HS-27A (cell line): ENCODE measurements around the gene CEP131.
"Not testable (repeated sequence)": the region's sequence is repeated elsewhere in the genome, so short reads cannot be mapped to it uniquely, and the experiment has no call there.

ENCODE experiments used
- DNase-seq: peaks from one replicate; pipeline ENCODE4 v3.0.0-alpha.2; 2012; ENCODE audit warnings: low read depth, missing footprints

Gene CEP131

DNA sequence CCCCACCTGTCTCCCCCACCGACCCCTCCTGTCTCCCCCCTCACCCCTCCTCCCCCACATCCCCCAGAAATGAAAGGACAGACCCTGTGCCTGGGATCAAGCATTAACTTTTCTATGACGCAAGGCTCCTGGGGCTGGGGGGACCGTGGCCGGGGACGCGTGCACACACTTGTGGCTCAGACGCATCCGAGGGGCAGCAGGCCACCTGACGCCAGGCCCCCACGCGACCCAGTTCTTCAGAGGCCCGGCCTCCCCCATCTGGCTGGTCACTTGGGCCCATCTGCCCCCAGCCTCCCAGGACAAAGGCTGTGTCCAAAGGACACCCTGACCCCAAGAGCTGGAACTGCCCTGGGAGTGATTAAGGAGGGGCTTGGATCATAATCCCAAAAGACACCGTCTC, 71.5 kb downstream of the CEP131 start:
- DNase-seq: no peak

DNA sequence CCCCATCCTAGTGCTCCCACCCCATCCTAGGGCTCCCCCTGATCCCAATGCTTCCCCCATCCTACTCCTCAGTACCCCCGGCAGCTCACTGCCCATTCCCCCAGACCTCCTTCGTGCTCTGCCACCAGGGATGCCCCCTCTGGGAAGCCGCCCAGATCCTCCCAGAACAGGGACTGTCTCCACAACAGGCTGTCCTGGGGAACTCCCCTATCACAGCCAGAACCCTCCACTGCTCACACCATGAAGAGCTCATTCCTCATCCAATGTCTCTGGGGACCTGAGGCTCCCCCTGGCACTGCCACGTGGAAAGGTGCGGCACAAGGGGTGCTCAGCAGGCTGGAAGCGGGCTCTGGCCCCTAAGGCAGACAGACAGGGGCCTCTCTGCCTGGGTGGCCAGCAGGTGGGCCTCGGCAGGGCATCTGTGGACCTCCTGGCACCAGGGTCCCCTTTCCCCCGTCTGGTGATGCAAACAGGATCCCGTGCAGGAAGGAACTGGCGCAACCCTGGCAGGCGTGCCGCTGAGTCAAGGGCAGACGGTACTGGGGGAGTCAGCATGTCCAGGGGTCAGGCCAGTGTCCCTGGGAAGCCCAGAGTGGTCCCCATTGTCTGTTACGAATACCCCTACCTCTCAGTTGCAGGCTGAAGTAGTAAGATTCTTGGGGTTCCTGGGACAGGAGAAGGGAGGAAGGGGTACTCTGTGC, 72.2 kb downstream of the CEP131 start:
- DNase-seq: no peak

DNA sequence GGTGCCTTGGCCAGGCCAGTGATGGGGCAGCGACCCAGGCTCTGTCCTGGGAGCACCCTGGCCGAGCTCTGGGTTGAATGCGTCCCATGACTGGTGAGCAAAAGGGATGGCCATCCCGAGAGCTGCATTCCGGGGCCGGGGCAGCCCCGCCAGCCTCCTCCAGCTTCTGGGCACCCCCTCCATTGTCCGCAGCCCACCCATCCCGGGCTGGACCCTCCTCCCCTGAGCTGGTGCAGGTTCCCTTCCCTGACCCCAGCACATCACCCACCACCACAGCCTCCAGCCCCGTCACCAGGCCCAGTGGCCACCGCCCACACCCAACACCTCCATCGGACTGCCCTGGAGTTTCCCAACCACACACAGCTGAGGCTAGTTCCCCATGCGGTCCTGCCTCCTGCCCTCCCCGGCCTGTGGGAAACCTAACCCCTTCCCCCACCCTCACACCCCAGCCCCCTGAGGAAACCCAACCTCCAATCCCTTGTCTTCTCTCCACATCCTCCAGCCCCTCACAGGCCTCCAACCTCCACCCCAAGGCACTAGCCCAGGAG, 73.7 kb downstream of the CEP131 start:
- DNase-seq: no peak

DNA sequence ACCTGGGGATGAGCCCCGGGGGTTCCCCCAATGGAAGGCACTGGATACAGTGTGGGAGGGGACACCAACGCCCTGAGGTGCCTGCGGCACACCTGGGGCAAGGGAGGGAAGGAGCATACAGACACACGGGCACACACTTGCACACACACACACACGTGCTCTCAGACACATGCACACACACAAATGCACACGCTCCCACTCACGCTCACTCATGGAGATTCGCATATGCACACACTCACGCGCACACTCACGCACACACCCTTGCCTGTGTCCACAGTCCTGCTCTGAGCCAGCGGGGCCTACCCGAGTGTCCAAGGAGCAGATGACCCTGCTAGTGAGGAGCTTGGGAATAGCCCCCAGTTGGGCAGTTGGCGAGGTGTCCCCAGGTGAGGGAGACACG, 74.2 kb downstream of the CEP131 start:
- no peak for DNase-seq

DNA sequence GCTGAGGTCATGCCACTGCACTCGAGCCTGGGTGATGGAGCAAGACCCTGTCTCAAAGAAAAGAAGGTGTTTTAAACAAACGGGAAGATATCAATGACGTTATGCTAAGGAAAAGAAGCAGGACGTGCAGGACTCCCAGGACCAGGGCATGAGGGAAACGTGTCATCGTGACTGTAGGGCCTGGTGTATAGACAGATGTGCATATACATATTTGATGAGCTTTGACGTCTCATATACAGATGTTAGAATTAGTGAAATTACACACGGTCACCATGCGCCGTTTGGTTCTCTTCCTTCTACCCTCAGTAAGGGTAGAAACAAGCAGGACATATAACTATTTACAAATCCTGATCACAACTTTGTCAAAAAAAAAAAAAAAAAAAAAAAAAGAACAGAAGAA, 75.1 kb downstream of the CEP131 start:
- DNase-seq: no peak

DNA sequence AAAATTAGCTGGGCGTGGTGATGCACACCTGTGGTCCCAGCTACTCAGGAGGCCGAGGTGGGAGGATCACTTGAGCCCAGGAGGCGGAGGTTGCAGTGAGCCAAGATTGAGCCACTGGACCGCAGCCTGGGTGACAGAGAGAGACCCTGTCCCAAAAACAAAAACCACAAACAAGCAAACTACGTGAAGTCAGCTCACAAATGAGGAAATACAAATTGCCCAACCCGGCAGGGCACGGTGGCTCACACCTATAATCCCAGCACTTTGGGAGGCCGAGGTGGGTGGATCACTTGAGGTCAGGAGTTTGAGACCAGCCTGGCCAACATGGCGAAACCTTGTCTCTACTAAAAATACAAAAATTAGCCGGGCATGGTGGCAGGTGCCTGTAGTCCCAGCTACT, 76.6 kb downstream of the CEP131 start:
- DNase-seq: not testable (repeated sequence)

DNA sequence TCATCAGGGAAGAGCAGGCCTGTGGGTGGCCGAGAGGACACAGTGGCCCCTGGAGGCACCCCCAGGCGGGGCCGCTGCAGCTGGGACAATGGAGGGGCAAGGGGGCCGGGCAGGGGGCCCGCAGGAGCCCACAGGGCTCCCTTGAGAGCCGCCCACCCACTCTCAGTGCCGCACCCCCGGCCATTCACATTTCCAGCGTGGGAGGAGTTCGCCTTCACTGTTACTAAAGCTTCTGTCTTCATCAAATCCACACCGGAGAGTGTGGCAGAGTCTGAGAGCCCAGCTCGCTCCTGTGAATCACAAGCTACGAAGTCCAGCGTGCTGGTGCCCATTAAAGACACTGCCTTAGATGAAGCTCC, 78.4 kb downstream of the CEP131 start:
- no peak for DNase-seq

DNA sequence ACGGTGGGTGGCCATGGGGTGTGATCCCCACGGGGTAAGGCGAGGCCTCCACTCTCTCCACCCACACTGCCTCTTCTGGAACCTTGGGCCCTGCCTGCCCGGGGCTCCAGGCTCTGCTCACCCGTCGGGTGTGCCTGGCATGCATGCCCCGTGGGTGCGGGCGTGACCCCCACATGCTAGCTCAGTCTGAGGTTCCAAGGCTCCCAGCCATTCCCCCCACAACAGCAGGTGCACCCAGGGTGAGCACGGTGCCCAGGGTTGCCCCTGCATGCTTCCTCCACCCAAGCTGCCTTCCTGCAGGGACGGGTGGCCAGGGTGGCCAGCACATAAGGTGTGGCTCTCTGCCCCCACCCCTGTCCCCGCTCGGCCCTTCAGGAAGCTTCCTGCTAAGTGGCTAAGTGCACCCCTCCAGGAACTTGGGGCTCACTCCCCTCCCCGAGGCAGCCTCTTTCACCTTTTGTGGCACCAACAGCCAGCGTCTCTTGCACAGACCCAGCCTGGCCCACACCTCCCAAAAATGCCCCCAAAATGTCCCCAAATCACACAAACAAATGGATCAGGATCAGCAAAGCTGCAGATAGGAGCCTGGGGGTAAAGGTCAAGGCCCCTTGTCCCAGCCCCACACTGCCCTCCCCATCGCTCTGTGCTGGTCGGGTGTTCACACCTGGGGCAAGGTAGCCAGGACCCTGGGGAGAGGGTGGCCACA, 78.9 kb downstream of the CEP131 start:
- DNase-seq: no peak

DNA sequence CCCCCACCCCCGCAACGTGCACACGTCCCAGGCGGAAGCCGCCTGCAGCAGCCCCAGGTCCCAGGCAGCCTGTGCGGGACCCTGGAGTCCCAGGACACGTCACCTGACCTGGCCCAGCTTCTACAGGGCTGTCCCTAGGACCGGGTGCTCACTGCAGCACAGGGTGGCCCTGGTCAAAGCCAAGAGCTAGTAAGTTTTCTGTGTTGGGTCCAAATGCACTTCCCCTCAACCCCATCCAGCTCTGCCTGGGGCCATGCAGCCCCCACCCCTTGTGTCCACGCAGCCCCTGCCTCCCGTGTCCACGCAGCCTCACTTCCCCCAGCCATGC, 79.6 kb downstream of the CEP131 start:
- no peak for DNase-seq

DNA sequence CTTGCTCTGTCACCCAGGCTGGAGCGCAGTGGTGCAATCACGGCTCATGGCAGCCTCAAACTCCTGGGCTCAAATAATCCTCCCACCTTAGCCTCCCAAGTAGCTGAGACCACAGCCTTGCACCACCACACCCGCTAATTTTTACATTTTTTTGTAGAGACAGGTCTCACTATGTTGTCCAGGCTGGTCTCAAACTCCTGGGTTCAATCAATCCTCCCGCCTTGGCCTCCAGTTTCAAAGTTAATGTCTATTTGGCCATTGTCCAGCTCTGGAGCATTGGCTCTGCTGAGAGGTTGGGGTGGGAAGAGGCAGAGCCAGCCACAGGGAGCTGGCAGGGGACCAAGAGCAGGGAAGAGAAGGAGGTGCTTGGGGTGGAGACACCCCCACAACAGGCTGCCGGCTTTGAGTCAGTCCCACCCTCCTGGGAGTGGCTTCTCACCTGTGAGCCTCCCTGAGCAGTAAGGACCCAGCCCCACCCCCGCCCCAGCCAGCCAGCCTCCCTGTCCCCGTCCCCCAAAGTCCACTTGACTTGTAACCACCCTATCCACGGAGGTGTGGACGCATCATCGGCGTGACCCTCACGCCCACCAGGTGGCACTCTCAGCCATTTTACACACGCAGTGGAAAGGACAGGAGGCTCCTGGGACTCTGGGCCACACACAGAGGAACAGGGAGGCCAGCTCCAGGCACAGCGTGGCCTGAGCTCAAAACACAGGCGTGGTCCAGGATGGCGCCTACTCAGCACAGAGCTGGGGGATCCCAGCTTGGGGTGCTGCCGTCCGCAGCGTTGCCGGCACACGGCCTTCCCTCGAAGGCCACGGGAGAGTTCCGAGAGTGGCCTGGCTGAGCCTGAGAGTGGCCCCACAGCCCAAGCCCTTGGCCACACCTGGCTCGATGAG, 80.2 kb downstream of the CEP131 start:
- DNase-seq: no peak

DNA sequence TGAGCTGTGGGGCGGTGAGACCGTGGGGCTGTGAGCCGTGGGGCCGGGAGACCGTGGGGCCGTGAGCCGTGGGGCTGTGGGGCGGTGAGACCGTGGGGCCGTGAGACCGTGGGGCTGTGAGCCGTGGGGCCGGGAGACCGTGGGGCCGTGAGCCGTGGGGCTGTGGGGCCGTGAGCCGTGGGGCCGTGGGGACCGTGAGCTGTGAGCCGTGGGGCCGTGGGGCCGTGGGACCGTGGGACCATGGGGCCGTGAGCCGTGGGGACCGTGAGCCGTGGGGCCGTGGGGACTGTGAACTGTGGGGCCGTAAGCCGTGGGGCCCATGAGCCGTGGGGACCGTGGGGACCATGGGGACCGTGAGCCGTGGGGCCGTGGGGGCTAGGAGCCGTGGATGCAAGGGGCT, 82.1 kb downstream of the CEP131 start:
- DNase-seq: no peak

DNA sequence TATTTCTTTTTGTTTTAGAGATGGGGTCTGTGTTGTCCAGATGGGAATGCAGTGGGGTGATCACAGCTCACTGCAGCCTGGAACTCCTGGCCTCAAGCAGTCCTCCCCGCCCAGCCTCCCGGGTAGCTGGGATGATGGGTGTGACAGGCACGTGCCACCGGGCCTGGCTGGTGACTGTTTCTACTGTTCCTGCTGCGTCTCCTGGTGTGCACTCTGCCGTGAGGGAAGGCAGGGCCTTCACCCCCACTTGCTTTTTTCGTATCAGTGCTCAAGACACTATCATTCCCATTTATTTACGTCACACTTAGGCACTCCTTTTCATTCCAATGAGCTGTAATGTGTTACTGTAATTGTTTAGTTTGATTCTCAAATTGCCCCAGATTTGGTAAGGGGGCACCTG, 82.7 kb downstream of the CEP131 start:
- DNase-seq: no peak
